ENCODE data around the gene GAS2L2.

- TF ChIP-seq EZH2 (IDR thresholded peaks at IDR 0.05; ENCODE audit: borderline replicate concordance, low read length) (no peak), CTCF (conservative IDR thresholded peaks at IDR 0.05 in 1 of 2, IDR thresholded peaks at IDR 0.05 in 1 of 2; ENCODE audit: extremely low read depth in 1 of 2, insufficient read depth in 1 of 2, low read depth in 1 of 2, low read length in 2 of 2) (no peak)
Measured at GRCh38 chr17:35732806-35733136, 20.3 kb downstream of the GAS2L2 start.
